HG03175 (cell line): Measurements from ENCODE around the gene APBA2.

Source experiments
- ATAC-seq: cut with Tn5 transposase; IDR thresholded peaks from one replicate; pipeline ENCODE4 v1.9.1; 2021; ENCODE audit warnings: mild to moderate bottlenecking, moderate library complexity; ENCODE audit not compliant: unreplicated experiment

Gene APBA2

GRCh38 chr15:28914046-28914445 is 28.3 kb downstream of the APBA2 start:
- no peak for ATAC-seq

DNA sequence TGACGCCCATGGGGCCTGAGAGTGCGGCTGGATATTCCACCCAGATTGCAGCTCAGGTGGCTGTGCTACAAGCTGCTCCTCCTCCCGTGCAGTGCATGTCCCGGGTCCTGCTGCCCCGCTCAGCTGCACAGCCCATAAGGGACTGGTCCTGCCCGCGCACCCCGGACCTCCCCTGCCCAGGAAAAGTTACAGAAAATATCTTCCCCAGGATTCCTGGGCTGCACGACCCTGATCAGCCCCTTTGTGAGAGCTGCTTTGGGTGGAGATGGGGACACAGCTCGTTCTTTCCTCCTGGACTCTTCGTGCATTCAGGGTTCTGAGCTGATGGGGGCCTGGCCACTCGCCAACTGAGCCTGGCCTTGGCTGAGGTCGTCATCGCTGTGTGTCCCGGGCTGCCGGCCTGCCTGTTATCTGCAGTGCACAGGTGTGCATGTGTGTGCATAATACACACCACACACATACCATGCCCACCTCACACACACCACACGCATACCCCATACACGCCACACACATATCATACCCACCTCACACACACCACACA is 28.8 kb downstream of the APBA2 start:
- no peak for ATAC-seq

GRCh38 chr15:28915041-28915810 is 29.5 kb downstream of the APBA2 start:
- ATAC-seq, result no peak

DNA sequence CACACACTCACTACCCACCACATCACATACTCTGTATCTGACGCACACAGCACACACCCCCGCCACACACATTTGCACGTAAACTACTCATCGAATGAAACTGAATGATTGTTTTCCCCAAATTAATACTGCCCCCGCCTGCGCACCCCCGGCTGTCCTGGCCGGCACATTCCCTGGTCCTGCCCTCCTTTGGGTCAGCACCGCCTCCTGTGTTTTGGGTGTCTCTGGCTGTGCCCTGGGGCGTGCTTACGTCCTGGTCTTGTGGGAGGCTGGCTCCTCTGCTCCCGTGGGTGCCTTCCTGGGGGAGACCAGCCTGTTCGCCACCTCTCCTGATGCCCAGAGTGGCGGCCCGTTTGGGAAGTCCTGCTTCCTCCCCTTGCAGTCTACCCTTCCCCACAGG is 30.2 kb downstream of the APBA2 start:
- ATAC-seq, result no peak

DNA sequence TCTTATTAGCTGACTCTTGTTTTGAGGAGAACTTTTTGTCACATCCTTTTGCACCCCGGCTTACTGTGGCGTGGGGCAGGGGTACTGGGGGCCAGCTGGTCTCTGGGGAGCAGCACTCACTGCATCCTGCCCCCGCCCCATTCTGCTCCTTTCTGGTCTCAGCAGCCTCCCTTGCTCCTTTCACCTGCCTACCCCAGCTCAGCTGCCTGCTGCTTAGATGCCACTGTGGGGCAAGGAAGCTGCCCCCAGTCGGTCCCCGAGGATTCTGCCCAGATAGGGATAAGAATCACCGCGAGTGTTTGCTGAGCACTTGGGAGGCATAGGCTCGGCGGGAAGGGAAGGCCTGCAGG is 32.0 kb downstream of the APBA2 start:
- ATAC-seq, result no peak

- ATAC-seq, result no peak
Observed at GRCh38 chr15:28918141-28918983, 32.6 kb downstream of the APBA2 start.

DNA sequence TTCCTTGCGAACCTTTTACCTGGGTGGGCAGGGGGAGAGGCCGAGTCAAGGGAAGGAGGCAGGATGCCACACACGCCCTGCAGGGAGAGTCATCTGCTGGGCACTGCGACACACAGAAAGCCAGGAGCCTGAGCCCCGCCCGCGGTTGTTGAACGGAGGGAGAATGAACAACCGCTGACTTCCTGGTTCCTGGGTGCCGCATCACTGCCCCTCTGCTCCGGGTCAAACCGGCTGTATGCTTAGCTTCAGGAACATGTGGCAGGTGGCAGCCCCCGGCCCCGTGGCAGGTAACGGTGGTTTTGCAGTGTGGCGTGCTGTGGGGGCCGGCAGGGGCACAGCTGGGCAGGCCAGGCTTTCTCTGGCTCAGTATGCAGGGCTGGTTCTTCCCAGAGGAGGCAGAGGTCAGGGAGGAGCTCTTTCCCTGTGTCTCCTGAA is 33.4 kb downstream of the APBA2 start:
- no peak for ATAC-seq

DNA sequence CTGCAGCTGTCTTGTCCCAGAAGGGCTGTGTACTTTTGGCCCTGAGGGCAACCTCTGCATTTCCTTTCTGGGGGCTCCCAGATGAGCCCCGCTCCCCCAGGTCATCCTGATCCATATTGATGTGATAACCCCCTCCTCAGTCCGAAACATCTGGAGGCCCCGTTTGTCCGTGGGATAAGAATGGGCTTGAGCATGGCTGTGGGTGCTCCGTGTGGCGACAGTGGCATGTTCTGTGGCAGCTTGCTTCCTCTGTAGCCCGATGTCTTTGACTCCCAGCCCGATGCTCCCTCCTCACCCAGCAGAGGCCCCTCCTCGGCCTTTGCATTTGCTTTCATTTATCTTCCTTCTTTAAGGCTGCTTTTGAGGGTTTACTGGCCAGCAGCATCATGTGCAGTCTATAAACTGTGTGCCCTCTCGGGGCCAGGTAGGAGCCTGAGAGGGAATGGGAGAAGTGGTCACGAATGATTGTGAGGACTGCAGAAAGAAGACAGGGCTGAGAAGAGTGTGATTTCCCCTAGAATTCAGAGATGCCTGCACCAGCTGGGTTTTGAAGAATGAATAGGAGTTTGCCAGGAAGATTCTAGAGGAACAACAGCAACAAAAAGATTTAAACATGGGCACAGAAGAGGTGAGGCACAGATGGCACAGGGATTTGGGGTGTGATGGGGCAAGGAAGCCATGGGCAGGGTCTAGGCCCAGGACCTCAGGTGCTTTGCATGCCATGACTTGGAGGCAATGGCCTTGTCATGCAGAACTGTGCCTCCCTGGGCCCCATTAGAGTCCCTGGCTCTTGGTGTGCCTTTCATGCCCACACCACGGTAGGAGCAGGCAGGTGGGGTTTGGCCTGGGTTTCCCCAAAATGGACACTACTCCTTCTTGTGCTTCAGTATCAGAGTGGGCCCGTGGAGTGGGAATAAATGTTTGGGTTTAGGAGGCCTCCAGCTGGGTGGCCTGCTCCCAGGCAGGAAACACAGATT is 34.2 kb downstream of the APBA2 start:
- no peak for ATAC-seq

DNA sequence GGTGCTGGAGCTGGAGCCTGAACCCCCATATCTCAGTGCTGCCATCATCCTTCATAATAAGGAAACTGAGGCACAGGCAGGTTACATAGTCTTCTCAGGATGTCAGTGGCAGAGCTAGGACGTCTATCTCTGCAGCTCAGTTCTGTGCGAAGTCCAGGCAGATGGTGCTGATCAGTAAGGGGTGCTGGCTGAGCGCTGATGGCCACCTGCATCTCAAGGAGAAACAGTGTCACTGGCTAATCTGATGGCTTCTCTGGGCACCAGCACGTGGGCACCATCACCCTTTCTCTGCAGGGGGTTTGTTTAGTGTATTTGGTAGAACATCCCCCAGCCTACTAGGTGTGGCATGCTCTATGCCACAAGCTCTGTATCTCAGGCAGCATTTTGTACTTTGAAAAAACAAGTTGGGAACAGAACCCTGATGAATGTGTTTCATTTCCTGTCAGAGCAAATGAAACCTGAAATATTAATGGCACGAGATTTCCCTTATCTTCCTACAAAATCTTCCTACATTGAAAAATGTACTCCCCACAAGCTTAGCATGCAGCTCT is 35.1 kb downstream of the APBA2 start:
- ATAC-seq, result no peak

GRCh38 chr15:28921336-28921735 is 35.6 kb downstream of the APBA2 start:
- no peak for ATAC-seq

- no peak for ATAC-seq
Observed at GRCh38 chr15:28921919-28922706, 36.3 kb downstream of the APBA2 start.

DNA sequence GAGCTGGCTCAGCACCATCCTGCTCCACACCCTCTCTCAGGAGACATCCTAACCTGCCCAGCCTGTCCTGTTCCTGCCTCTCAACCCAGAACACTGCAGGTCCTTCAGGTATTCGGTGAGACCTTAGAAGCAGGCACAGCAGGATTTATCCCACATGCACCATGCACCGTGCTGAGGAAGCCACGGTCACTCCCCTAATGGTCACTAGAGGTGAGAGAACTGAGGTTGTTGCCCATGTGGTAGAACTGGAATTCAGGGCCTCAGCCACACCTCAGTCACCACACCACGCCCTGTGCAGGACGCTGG is 36.9 kb downstream of the APBA2 start:
- no peak for ATAC-seq

- no peak for ATAC-seq
Observed at GRCh38 chr15:28923726-28924280, 38.0 kb downstream of the APBA2 start.

GRCh38 chr15:28927043-28927442 is 41.3 kb downstream of the APBA2 start:
- no peak for ATAC-seq

DNA sequence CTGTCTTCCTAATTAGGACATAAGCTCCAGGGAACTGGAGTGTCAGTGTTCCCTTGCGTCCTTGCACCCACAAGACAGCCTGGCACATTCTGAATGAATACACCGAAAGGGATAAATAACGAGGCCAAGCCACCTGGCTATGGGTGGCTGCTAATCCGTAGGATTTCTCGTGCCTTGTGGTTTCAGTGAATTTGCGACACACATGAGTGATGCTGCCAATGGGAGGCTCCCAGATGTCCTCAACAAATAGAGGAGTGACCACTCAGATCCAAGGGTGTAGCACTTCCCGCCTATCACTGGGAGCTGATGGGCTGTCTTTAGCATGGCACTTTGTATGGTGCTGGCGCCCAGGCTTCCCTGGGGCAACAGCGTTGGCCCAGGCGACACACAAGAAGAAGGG is 43.4 kb downstream of the APBA2 start:
- ATAC-seq, result no peak

- no peak for ATAC-seq
Observed at GRCh38 chr15:28930011-28930410, 44.2 kb downstream of the APBA2 start.

GRCh38 chr15:28930476-28931291 is 44.9 kb downstream of the APBA2 start:
- no peak for ATAC-seq

DNA sequence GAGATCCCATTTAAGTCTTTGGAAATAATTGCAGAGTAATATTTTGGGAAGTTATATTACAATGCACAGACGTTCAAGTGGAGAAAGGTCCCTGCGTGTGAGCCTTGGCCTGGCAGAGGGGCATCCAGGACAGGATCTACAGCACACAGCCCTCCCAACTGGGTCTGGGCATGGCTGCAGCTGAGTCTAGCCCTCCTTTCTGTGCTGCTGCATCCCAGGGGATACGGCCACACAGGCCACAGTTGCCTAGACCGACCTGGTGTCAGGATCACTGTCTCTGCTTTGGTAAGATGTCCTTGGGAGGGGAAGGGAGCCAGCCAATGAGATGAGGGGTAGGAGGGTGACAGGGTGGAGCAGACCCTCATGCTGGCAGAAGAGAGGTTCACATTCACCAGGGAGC is 46.1 kb downstream of the APBA2 start:
- ATAC-seq, result no peak

DNA sequence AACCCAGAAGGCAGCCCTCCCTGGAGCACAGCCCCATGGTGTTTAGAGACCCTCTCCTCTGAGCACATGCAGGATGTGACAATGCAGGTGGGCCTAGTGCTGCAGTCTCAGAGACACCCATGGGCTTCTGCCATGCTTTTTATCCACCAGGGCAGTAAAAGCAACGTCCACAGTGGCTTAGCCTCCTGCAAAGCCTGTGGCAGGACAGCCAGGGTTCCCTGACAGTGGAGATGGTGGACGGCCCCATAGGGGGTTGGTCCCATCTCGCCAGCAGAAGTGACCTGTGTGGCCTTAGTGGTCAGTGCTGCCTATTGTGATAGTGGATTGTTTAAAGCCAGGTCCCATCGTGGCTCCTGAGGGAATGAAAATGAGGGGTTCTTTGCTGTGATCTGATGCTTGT is 46.6 kb downstream of the APBA2 start:
- no peak for ATAC-seq
